Measurements from ENCODE around the gene FBXL15. TPM values are rescaled to one million over a fixed set of nuclear protein-coding genes. Genes with fewer than 3 reads are reported as not detected.

Gene FBXL15
- total and polyA plus RNA-seq, 2 donors (not counting 3 experiments of a cell fraction or from before 2014, with no cell fraction given), result 9.9 to 15.3 TPM

DNA sequence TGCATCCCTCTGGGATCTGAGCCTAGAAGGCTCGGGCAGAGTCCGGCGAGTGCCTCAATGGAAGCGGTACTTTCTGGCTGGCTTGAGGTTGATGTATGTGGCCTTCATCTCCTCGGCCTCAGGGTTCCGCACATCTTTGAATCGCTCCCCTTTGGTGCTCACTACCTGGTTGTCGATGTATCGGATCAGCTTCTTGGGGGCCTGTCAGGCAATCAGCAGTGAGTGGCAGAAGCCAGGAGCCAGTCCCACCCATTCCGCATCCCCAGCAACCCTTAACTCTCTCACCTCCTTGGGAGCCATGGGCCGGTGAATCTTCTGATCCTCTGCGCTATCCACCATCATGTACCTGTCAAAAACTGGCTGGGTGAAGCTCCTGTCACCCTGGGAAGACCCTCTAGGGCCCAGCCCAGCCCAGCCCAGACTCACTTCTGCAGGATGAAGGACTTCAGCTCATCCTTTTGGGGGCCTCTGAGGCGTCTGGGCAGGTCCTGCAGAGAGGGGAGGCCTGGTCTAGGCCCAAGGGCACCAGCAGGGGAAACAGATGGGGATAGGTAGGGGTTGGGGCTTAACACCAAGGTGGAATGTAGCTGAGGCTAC lies 2.8 kb downstream of the FBXL15 start:
- TF ChIP-seq FOS (IDR thresholded peaks at IDR 0.05; ENCODE audit: borderline replicate concordance, insufficient read depth, low read length), result no peak
- TF ChIP-seq, protein P1, sequence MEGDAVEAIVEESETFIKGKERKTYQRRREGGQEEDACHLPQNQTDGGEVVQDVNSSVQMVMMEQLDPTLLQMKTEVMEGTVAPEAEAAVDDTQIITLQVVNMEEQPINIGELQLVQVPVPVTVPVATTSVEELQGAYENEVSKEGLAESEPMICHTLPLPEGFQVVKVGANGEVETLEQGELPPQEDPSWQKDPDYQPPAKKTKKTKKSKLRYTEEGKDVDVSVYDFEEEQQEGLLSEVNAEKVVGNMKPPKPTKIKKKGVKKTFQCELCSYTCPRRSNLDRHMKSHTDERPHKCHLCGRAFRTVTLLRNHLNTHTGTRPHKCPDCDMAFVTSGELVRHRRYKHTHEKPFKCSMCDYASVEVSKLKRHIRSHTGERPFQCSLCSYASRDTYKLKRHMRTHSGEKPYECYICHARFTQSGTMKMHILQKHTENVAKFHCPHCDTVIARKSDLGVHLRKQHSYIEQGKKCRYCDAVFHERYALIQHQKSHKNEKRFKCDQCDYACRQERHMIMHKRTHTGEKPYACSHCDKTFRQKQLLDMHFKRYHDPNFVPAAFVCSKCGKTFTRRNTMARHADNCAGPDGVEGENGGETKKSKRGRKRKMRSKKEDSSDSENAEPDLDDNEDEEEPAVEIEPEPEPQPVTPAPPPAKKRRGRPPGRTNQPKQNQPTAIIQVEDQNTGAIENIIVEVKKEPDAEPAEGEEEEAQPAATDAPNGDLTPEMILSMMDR (IDR thresholded peaks at IDR 0.05; ENCODE audit: extremely low read depth in 1 of 2, insufficient read depth in 1 of 2, low read depth in 1 of 2, low read length in 2 of 2), result no peak
- TF ChIP-seq MAX (IDR thresholded peaks at IDR 0.05; ENCODE audit: insufficient read depth, insufficient read length), result no peak
- no peak for TF ChIP-seq GATA2 (IDR thresholded peaks at IDR 0.05; ENCODE audit: insufficient read depth, insufficient read length, low read depth, low read length)
- no peak for TF ChIP-seq POLR2AphosphoS5 (IDR thresholded peaks at IDR 0.05; ENCODE audit: insufficient read depth, low read depth, low read length)
- no peak for TF ChIP-seq MYC (IDR thresholded peaks at IDR 0.05; ENCODE audit: low read depth, low read length)
- no peak for TF ChIP-seq POLR2A (IDR thresholded peaks at IDR 0.05; ENCODE audit: low read depth, low read length)
- TF ChIP-seq EZH2 (IDR thresholded peaks at IDR 0.05; ENCODE audit: borderline replicate concordance, low read depth, low read length, severe bottlenecking), result no peak
- BruUV-seq (replicated peaks), result TSS peak; percentile 44

More for the DNA sequence above, 2.8 kb downstream of the FBXL15 start:
- no peak overlapping the region for H3K4me3 ChIP-seq (replicated peaks in 1 of 3; ENCODE audit: insufficient read depth in 1 of 3, low read depth in 1 of 3, low read length in 3 of 3)
- ChIA-PET CTCF (interaction anchor here (0.6 to 6.5 kb wide), 13 partner anchors 9 to 254 kb away, joined by 3 to 74 read pairs (median 21); partner anchors contain the start of genes C10orf95 and CUEDC2), POLR2A (interaction anchor here (0.5 to 0.9 kb wide), 2 partner anchors 79 to 267 kb away, joined by 3 read pairs; partner anchors contain the start of gene ACTR1A)
- H3K4me2 ChIP-seq (ENCODE audit: insufficient read depth, low read length), result no peak overlapping the region
- no peaks in the 10 kb centered on the region for H3K9me1 ChIP-seq (replicated peaks; ENCODE audit: control insufficient read depth, extremely low read depth, insufficient read depth, low read length)
- peaks cover 20% of the 10 kb centered on the region for H3K4me1 ChIP-seq (ENCODE audit: control insufficient read depth, extremely low read depth, insufficient read depth, low read length)
- dilution Hi-C loops (cut with MboI; ENCODE audit: extremely low pct_ligation_motif_present, low sequenced_read_pairs) (no loop called here), intact Hi-C loops (cut with micrococcal nuclease) (loop anchor here (5.0 kb wide), 3 partner anchors 79 to 224 kb away; partner anchors contain the start of genes ACTR1A and SUFU)
- H3K79me2 ChIP-seq (ENCODE audit: control insufficient read depth, insufficient read depth, low read length), result no peaks in the 10 kb centered on the region
- peaks cover 0 to 9% of the 10 kb centered on the region in 2 experiments for H3K36me3 ChIP-seq (ENCODE audit: control insufficient read depth in 2 of 2, extremely low read depth in 1 of 2, insufficient read depth in 2 of 2, low read length in 2 of 2)
- no peak overlapping the region for H3K9ac ChIP-seq (replicated peaks; ENCODE audit: extremely low read depth, insufficient read depth, low read length)
- DNase-seq (ENCODE audit: low read depth, low spot score), result no peak
- no peak for FAIRE-seq
- no peak overlapping the region for H2AFZ ChIP-seq (ENCODE audit: low read depth, low read length)
- peaks cover 0 to 3% of the 10 kb centered on the region in 2 experiments for H3K27me3 ChIP-seq (ENCODE audit: control insufficient read depth in 2 of 2, insufficient read depth in 2 of 2, low read length in 2 of 2)
- H4K20me1 ChIP-seq (replicated peaks; ENCODE audit: control insufficient read depth, extremely low read depth, insufficient read depth, low read length), result no peaks in the 10 kb centered on the region
- H3K27ac ChIP-seq (ENCODE audit: insufficient read depth, low read depth, low read length), result no peak overlapping the region
- H3K9me3 ChIP-seq (replicated peaks; ENCODE audit: control insufficient read depth, insufficient read depth, low read length), result no peaks in the 10 kb centered on the region
